ENCODE data around the gene ASPDH. TPM values are rescaled to one million over a fixed set of nuclear protein-coding genes. Genes with fewer than 3 reads are reported as not detected.

The ASPDH gene
- total and polyA plus RNA-seq, 2 of the 13 experiments (the other 11 are each of a cell fraction or from before 2014, with no cell fraction given) = 2.2 to 3.3 TPM

DNA sequence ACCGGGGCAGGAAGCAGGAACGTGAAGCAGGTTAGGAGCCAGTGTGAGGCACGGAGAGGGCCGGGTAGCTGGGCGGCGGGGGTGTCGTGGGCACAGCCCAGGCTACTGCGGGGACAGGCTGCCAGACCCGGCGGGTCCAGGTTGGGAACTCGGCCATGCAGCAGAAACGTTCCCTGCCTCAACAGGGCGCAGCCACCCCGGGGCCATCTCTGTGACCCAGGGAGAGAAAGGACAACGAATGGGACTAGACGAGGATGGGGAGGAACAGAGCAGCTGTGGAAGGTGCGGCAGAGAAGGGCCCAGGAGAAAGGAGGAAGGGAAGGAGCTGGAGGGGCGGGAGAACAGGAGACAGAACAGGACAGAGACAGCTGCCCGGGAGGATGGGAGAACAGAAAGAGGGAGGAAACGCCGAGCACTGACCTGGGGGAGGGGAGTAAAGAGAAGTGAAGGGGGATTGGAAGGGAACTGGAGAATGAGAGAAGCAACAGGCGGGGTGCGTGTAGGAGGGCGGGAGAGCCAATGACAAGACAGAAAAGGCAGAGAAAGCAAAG lies 24.2 kb downstream of the ASPDH start:
- H3K4me3 ChIP-seq (replicated peaks in 1 of 3; ENCODE audit: insufficient read depth in 1 of 3, low read depth in 2 of 3, low read length in 3 of 3) = no peak overlapping the region
- CTCF ChIA-PET (ENCODE audit: low intra/inter-chr PET ratio, low total read pairs) = no interaction called here
- no peaks in the 10 kb centered on the region for H3K36me3 ChIP-seq (replicated peaks in 1 of 2; ENCODE audit: control insufficient read depth in 1 of 2, insufficient read depth in 2 of 2, low read length in 2 of 2)
- no TSS peak for BruUV-seq (replicated peaks)
- no peak for FAIRE-seq
- WGBS (ENCODE audit: low lambda C conversion rate) = 31% methylated on average over 24 of the region's 24 CpGs
- H3K27me3 ChIP-seq (ENCODE audit: control insufficient read depth in 1 of 2, insufficient read depth in 2 of 2, low read length in 2 of 2) = peaks cover 8 to 34% of the 10 kb centered on the region in 2 experiments; a peak in 3 of 5 replicates
- H3K9ac ChIP-seq (ENCODE audit: insufficient read depth, low read depth, low read length) = no peak overlapping the region
- intact Hi-C loops (cut with micrococcal nuclease; ENCODE audit: unreplicated experiment) = no loop called here
- no peak for TF ChIP-seq PRPF4 (IDR thresholded peaks at IDR 0.05; ENCODE audit: low read depth, low read length, poor library complexity, severe bottlenecking)
- TF ChIP-seq KMT2A (CRISPR knock-in tag; IDR thresholded peaks at IDR 0.05) = no peak
- TF ChIP-seq EHMT2 (IDR thresholded peaks at IDR 0.05; ENCODE audit: borderline replicate concordance, low read depth, low read length) = no peak
- no peak for TF ChIP-seq NAIF1 (CRISPR knock-in tag; IDR thresholded peaks at IDR 0.05; ENCODE audit: borderline replicate concordance)
- no peak for TF ChIP-seq ZFP91 (CRISPR knock-in tag; IDR thresholded peaks at IDR 0.05; ENCODE audit: borderline replicate concordance)
- TF ChIP-seq GPN1 (CRISPR knock-in tag; IDR thresholded peaks at IDR 0.05; ENCODE audit: borderline replicate concordance) = no peak
- TF ChIP-seq ZBTB3 (CRISPR knock-in tag; IDR thresholded peaks at IDR 0.05; ENCODE audit: borderline replicate concordance, low read depth) = no peak
- TF ChIP-seq, protein P1, sequence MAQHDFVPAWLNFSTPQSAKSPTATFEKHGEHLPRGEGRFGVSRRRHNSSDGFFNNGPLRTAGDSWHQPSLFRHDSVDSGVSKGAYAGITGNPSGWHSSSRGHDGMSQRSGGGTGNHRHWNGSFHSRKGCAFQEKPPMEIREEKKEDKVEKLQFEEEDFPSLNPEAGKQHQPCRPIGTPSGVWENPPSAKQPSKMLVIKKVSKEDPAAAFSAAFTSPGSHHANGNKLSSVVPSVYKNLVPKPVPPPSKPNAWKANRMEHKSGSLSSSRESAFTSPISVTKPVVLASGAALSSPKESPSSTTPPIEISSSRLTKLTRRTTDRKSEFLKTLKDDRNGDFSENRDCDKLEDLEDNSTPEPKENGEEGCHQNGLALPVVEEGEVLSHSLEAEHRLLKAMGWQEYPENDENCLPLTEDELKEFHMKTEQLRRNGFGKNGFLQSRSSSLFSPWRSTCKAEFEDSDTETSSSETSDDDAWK (CRISPR knock-in tag; IDR thresholded peaks at IDR 0.05) = no peak
- no peak for TF ChIP-seq ZNF749 (CRISPR knock-in tag; IDR thresholded peaks at IDR 0.05; ENCODE audit: borderline replicate concordance)
- TF ChIP-seq ELF4 (CRISPR knock-in tag; IDR thresholded peaks at IDR 0.05; ENCODE audit: borderline replicate concordance) = no peak
- no peak for TF ChIP-seq ZNF326 (CRISPR knock-in tag; IDR thresholded peaks at IDR 0.05; ENCODE audit: borderline replicate concordance)
- no peak for TF ChIP-seq ZNF605 (CRISPR knock-in tag; IDR thresholded peaks at IDR 0.05)
- TF ChIP-seq PCBP2 (optimal IDR thresholded peaks at IDR 0.05; ENCODE audit: low read depth, low read length, poor library complexity, severe bottlenecking) = no peak
- no peak for TF ChIP-seq ZNF333 (CRISPR knock-in tag; IDR thresholded peaks at IDR 0.05; ENCODE audit: borderline replicate concordance)
- TF ChIP-seq TBL1XR1 (IDR thresholded peaks at IDR 0.05; ENCODE audit: borderline replicate concordance, low read length, partially characterized antibody) = no peak
- no peak for TF ChIP-seq ZNF770 (CRISPR knock-in tag; IDR thresholded peaks at IDR 0.05)
- H3K4me2 ChIP-seq (ENCODE audit: low read depth, low read length) = no peak overlapping the region
- POLR2A ChIA-PET = no interaction called here
- no peaks in the 10 kb centered on the region for H3K79me2 ChIP-seq (ENCODE audit: insufficient read depth, low read length)
- H4K20me1 ChIP-seq (ENCODE audit: insufficient read depth, low read length) = no peaks in the 10 kb centered on the region
- DNase-seq (ENCODE audit: low spot score) = no peak
- H2AFZ ChIP-seq (ENCODE audit: low read length) = no peak overlapping the region
- no peak overlapping the region for H3K27ac ChIP-seq (ENCODE audit: extremely low read length, insufficient read depth, low read length)
- no peak for ATAC-seq
- no peaks in the 10 kb centered on the region for H3K4me1 ChIP-seq (ENCODE audit: insufficient read depth, low read length)
- peaks cover 15% of the 10 kb centered on the region for H3K9me3 ChIP-seq (ENCODE audit: low read length)
- in situ Hi-C loops (cut with HindIII; ENCODE audit: extremely low pct_ligation_motif_present, low pct_unique_long_range_greater_than_20kb) = no loop called here
